Erythroblast (primary cell): ENCODE results near the gene WNT3A.

ENCODE experiments used
- GATA1 ChIP-seq: IDR thresholded peaks from 2 replicates; pipeline ENCODE4 v1.6.1; 2011; ENCODE audit warnings: low read depth, mild to moderate bottlenecking, control low read depth, low read length, moderate library complexity
- POLR2A ChIP-seq: IDR thresholded peaks from 2 replicates; pipeline ENCODE4 v1.6.1; 2011; ENCODE audit warnings: mild to moderate bottlenecking, low read length

DNA sequence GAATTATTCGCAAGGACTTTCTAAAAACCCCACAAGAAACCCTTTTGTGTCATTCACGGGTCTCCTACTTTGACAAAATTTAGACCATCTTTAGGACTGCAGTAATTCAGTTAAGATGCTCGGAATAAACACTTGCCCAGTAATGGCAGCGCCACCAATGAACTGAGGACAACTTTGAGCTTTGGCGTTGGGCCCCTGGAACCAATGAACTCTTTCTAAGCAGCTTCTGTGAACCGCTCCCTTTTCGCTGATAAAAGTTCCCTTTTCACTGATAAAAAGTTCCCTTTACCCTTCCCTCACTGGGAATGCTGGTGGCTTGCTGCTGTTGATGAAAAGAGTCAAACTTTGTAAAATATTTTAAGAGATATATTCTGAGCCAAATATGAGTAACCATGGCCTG is 103.8 kb downstream of the WNT3A start:
- TF ChIP-seq POLR2A (no peak), GATA1 (no peak)
